ENCODE measurements around the gene PDE6G.

The PDE6G gene

GRCh38 chr17:81662002-81662401 lies 5.7 kb upstream of the PDE6G start:
- no peak for DNase-seq (ENCODE audit: low read depth in 2 of 2)

- DNase-seq (ENCODE audit: low read depth in 2 of 2), result no peak
Measured at GRCh38 chr17:81660441-81660840, 4.1 kb upstream of the PDE6G start.

GRCh38 chr17:81659038-81659437 lies 2.7 kb upstream of the PDE6G start:
- no peak for DNase-seq (ENCODE audit: low read depth in 2 of 2)

GRCh38 chr17:81656835-81657234 lies 493 bp upstream of the PDE6G start:
- no peak for DNase-seq (ENCODE audit: low read depth in 2 of 2)

GRCh38 chr17:81655378-81656117 lies 794 bp downstream of the PDE6G start:
- DNase-seq (ENCODE audit: low read depth in 2 of 2), result no peak

GRCh38 chr17:81652906-81653771 lies 3.2 kb downstream of the PDE6G start:
- no peak for DNase-seq (ENCODE audit: low read depth in 2 of 2)

GRCh38 chr17:81651692-81652091 lies 4.7 kb downstream of the PDE6G start:
- DNase-seq (ENCODE audit: low read depth in 2 of 2), result no peak

- no peak for DNase-seq (ENCODE audit: low read depth in 2 of 2)
Measured at GRCh38 chr17:81650951-81651350, 5.4 kb downstream of the PDE6G start.

GRCh38 chr17:81648707-81649085 lies 7.6 kb downstream of the PDE6G start:
- DNase-seq (ENCODE audit: low read depth in 2 of 2), result no peak

GRCh38 chr17:81648013-81648706 lies 8.2 kb downstream of the PDE6G start:
- DNase-seq (ENCODE audit: low read depth in 2 of 2), result no peak

- DNase-seq (ENCODE audit: low read depth in 2 of 2), result no peak
Measured at GRCh38 chr17:81647640-81648012, 8.7 kb downstream of the PDE6G start.

- no peak for DNase-seq (ENCODE audit: low read depth in 2 of 2)
Measured at GRCh38 chr17:81646869-81647600, 9.3 kb downstream of the PDE6G start.

GRCh38 chr17:81644976-81645952 lies 11.1 kb downstream of the PDE6G start:
- no peak for DNase-seq (ENCODE audit: low read depth in 2 of 2)

GRCh38 chr17:81644496-81644895 lies 11.8 kb downstream of the PDE6G start:
- DNase-seq (ENCODE audit: low read depth in 2 of 2), result no peak

- no peak for DNase-seq (ENCODE audit: low read depth in 2 of 2)
Measured at GRCh38 chr17:81641825-81642489, 14.4 kb downstream of the PDE6G start.

- no peak for DNase-seq (ENCODE audit: low read depth in 2 of 2)
Measured at GRCh38 chr17:81640011-81640410, 16.3 kb downstream of the PDE6G start.

GRCh38 chr17:81638683-81639082 lies 17.7 kb downstream of the PDE6G start:
- DNase-seq (ENCODE audit: low read depth in 2 of 2), result no peak

GRCh38 chr17:81636505-81637288 lies 19.6 kb downstream of the PDE6G start, which contains the start of the genes NPLOC4 and TSPAN10:
TSS of gene NPLOC4 (minus strand) at chr17:81637112. CDS start at chr17:81636930, 182 bp downstream.
TSS of gene TSPAN10 (plus strand) at chr17:81637196. CDS start at chr17:81642413, 5,217 bp downstream.
- DNase-seq (ENCODE audit: low read depth in 2 of 2), result peak; percentile 72 to 74

- no peak for DNase-seq (ENCODE audit: low read depth in 2 of 2)
Measured at GRCh38 chr17:81635973-81636504, 20.3 kb downstream of the PDE6G start.
